HG03520 (cell line): ENCODE results near the gene PPP1R13B.
A peak's percentile ranks its signal among the peaks of the same experiment; 100 is the strongest.

Experiments used
- ATAC-seq: cut with Tn5 transposase; IDR thresholded peaks from one replicate; pipeline ENCODE4 v1.9.1; 2021; ENCODE audit warnings: mild to moderate bottlenecking, moderate library complexity; ENCODE audit not compliant: unreplicated experiment

Gene PPP1R13B

GRCh38 chr14:103702497-103703432 is 144.6 kb downstream of the PPP1R13B start:
- ATAC-seq = no peak

- no peak for ATAC-seq
These were observed 145.3 kb downstream of the PPP1R13B start for GRCh38 chr14:103702095-103702494.

DNA sequence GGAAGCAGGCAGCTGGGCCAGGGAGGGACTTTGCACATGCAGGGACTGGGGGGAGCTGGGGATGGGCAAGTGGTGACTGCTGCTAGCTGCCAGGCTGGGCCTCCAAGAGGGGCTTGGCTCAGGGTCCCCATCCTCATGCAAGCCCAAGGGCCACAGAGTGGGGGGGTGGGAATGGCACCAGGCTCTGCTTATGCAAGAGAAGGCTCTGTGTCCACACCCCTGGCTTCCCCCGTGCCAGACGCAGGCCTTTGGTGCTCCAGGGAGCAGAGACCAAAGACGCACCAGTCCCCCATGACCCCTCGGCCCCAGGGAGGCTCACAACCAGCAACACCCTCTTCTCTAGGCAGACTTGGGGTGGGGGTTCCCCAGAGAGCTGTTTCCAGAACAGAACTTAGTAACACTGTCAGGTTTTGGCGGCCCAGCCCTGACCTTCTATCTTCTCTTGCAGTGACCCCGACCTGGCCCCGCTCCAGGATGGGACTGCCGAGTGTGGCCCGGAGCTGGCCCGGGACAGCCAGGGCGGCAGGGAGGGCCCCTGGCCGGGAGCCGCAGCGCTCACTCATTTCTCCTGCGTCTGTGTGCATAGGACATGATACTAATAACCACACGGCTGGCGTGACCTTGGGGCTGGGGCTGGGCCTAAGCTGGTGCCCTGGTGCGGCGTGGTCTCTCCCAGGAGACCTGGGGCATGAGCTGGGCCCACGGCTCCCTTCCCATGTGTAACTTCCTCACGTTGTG is 146.5 kb downstream of the PPP1R13B start:
- ATAC-seq = no peak

DNA sequence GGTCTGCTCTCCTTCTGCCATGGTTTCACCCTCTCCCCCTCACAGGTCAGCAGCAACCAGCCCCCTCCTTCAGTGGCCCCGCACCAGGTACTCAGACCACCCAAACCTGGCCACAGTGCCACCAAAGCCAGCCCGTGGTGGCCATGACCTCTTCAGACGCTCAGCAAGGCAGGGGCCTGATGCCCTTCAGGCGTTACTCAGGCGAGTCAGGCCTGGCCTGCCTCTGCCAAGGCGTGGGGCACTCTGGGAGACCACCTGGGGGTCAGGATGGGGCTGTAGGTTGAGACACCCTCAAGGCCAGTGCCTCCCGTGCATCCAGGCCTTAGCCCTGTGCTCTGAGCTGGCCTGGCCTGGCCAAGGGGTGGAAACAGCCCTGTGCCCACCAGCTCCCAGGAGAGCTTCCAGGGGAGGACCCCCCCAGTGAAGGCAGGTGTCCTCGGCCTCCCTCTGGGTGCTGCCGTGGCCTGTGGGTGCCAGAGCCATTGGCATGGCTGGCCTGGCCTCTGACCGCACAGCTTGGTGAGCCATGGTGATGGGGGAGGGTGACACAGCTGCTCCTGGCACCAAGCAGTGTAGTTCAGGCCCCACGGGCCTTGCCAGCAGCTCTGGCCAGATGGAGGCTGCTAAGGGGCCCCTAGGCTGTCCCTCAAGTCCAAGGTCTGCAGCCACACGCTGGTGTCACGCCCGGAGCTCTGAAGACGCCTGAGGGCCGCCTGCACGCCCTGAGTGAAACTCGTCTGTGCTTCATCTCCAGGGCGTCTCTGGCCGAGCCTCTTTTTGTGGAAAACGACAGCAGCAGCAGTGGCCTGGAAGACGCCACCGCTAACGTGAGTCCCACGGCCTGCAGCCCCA is 147.2 kb downstream of the PPP1R13B start:
- no peak for ATAC-seq

DNA sequence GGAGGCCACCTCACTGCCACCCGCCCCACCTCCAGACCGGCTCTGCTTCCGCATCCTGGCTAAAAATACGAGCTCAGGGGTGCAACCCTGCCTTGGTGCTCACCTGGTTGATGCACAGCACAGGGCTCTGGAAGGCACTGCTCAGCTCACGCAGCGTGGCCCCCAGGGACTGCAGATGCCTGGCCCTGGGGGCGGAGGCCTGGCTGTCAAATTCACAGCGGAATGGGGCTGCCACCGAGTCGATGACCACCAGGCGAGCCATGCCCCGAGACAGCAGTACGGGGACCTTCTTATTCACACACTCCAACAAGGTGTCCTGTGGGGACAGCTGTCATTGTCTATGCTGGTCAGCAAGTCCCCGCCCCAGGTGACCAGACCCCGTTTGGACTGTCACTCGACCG is 148.1 kb downstream of the PPP1R13B start:
- ATAC-seq = no peak

- no peak for ATAC-seq
These were observed 148.8 kb downstream of the PPP1R13B start for GRCh38 chr14:103698380-103699260.

- ATAC-seq = no peak
These were observed 149.6 kb downstream of the PPP1R13B start for GRCh38 chr14:103697603-103698379.

DNA sequence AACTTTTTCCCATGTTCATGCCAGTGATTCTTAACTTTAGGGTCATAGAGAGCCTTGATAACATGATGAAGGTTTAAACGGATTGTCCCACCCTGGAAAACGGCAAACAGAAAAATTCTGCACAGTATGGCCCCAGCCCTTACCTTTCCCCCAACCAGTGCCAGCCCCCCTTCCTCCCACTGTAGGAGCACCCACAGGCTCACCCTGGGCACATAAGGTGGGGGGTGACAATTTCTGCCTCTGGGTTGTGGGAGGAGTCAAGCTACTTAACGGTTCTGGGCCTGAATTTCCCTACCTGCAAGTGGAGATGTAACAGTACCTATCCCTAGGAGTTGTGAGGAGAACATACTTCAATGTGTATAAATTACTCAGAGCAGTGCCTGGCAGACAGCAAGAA is 150.2 kb downstream of the PPP1R13B start:
- no peak for ATAC-seq

GRCh38 chr14:103696466-103697071 is 150.8 kb downstream of the PPP1R13B start:
- ATAC-seq = no peak

DNA sequence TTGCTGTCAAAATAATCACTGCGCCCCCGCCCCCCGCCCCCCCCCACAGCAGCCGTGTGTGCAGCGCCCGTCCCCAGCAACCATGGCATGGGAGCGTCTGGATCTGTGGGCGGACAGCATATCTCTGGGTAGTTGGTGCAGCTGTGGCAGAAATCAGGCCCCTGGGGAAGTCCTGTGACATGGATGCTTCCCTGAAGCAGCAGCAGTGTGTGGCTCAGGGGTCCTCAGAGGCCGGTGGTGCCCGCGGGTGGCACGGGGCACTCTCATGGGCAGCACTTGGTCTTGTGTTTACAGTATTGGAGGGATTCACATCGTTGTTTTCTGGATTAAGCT is 151.3 kb downstream of the PPP1R13B start:
- no peak for ATAC-seq

DNA sequence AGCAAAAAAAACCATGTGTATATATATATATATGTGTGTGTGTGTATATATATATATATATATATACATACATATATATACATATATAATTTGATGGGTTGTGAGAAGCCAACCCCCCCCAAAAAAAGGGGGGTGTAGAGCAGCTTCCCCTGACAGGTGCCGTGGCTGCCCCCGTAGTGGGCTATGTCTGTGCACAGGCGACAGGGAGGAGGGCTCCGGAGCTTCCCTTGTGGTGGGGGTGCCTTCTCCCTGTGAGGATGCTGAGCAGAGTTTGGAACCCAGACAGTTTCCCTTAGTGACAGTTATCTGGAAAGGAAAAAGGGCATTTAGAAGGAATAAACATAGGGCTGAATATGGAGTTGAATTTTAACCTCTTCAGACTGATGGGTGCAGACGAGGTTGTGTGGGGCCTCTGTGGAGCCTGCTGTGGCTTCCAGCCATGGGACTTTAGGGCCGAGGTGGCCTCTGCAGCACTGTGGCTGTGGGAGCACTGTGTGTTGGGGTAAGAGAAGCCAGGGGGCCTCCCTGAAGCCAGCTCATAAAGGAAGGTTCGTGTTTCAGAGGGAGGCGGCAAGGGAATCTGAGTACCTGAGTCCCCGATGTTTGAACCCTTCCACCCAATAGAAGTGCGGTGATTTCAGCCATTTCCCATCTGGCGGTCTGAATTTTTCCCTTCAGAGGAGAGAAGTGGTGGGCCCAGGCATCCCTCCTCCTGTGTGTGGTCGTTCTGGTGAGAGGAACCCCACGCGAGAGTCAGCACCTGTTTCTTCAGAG is 151.9 kb downstream of the PPP1R13B start:
- ATAC-seq = no peak

- ATAC-seq = no peak
These were observed 152.8 kb downstream of the PPP1R13B start for GRCh38 chr14:103694572-103695026.

DNA sequence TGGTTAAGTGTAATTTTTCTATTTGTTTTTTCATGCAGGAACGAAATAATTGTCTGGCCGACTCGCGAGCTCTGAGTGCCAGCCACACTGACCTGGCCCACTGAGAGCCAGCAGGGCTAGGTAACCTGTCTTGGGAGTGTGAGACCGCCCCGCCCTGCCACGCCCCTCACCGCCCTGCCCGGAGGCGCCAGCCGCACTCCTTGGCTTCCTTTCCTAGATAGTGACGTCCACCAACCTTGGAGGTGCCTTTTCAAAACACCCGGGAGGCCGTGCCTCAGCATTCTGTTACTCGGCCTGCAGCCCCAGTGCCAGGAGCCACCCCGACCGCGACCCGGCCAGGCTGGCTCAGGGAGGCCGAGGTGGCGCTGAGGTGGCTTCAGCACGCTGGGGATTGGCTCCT is 153.9 kb downstream of the PPP1R13B start:
- ATAC-seq = no peak

GRCh38 chr14:103692871-103693270 is 154.5 kb downstream of the PPP1R13B start:
- no peak for ATAC-seq

GRCh38 chr14:103692159-103692558 is 155.2 kb downstream of the PPP1R13B start:
- ATAC-seq = no peak

- ATAC-seq = peak; percentile 69
These were observed 155.7 kb downstream of the PPP1R13B start for GRCh38 chr14:103691655-103692054.

GRCh38 chr14:103690332-103690731 is 157.0 kb downstream of the PPP1R13B start:
- ATAC-seq = no peak
